K562 (cell line): ENCODE measurements around the gene SLC30A1. TPM values are rescaled to one million over a fixed set of nuclear protein-coding genes. Genes with fewer than 3 reads are reported as not detected.

Experiments
- CBX2 ChIP-seq: fragments of 200-600 bp; sonication (generic); IDR thresholded peaks from one replicate; pipeline ENCODE4 v1.6.1; 2012; ENCODE audit warnings: mild to moderate bottlenecking, low read length, inconsistent platforms; ENCODE audit not compliant: insufficient read depth, poor library complexity, severe bottlenecking
- DLX4 ChIP-seq: fragments of 250-450 bp; sonication (Bioruptor Pico); IDR thresholded peaks from 2 replicates; pipeline ENCODE4 v1.6.1; 2021; ENCODE audit warnings: mild to moderate bottlenecking
- GATA2 ChIP-seq: sonication (generic); formaldehyde crosslinking; IDR thresholded peaks from 2 replicates; pipeline ENCODE4 v1.4.0; 2020; ENCODE audit warnings: mild to moderate bottlenecking, missing genetic modification reagents
- HNRNPUL1 ChIP-seq: fragments of 200-400 bp; formaldehyde crosslinking; IDR thresholded peaks from 2 replicates; pipeline ENCODE4 v1.6.1; 2017; ENCODE audit warnings: low read length
- MTA1 ChIP-seq: fragments of 450-650 bp; IDR thresholded peaks from 2 replicates; pipeline ENCODE4 v1.6.1; 2017; ENCODE audit warnings: borderline replicate concordance
- MXI1 ChIP-seq: IDR thresholded peaks from 2 replicates; pipeline ENCODE4 v1.6.1; 2011; ENCODE audit warnings: low read depth, mild to moderate bottlenecking, improper control_type of control experiment, low read length
- MYC ChIP-seq, 2 experiments: fragments of 250-450 bp in 1 of 2; sonication (Bioruptor Pico) in 1 of 2; IDR thresholded peaks; 2 replicates each; pipeline versions ENCODE4 v1.5.1 to v1.6.1; 2012 to 2021; ENCODE audit warnings: low read depth in 2 of 2, borderline replicate concordance in 1 of 2, improper control_type of control experiment in 1 of 2, low read length in 1 of 2, mild to moderate bottlenecking in 1 of 2, moderate library complexity in 1 of 2
- POLR2G ChIP-seq: fragments of 200-400 bp; formaldehyde crosslinking; IDR thresholded peaks from 2 replicates; pipeline ENCODE4 v1.6.1; 2017; ENCODE audit warnings: low read depth, mild to moderate bottlenecking, antibody characterized with exemption, low read length, moderate library complexity
- POU5F1 ChIP-seq: fragments of 150-350 bp; IDR thresholded peaks from 2 replicates; pipeline ENCODE4 v1.6.1; 2014; ENCODE audit warnings: borderline replicate concordance, low read length, low read depth, mild to moderate bottlenecking; ENCODE audit not compliant: partially characterized antibody
- RCOR1 ChIP-seq, 2 experiments: IDR thresholded peaks; 2 replicates each; pipeline ENCODE4 v1.6.1; 2012; ENCODE audit warnings: low read depth in 2 of 2, low read length in 2 of 2, borderline replicate concordance in 1 of 2, improper control_type of control experiment in 1 of 2
- TRIM25 ChIP-seq: fragments of 450-650 bp; IDR thresholded peaks from 2 replicates; pipeline ENCODE4 v1.7.0; 2016; ENCODE audit warnings: borderline replicate concordance
- U2AF2 ChIP-seq: fragments of 200-400 bp; formaldehyde crosslinking; optimal IDR thresholded peaks from 2 replicates; pipeline ENCODE3; 2017; ENCODE audit warnings: low read depth, mild to moderate bottlenecking, low read length
- XRCC4 ChIP-seq: IDR thresholded peaks from one replicate; pipeline ENCODE4 v1.6.1; 2011; ENCODE audit not compliant: insufficient read depth, insufficient read length; ENCODE audit errors: extremely low read depth
- ZC3H4 ChIP-seq: sonication (generic); formaldehyde crosslinking; IDR thresholded peaks from 2 replicates; pipeline ENCODE4 v1.9.0; 2021; ENCODE audit warnings: missing genetic modification reagents, borderline replicate concordance
- ZNF316 ChIP-seq: fragments of 450-650 bp; IDR thresholded peaks from 2 replicates; pipeline ENCODE4 v1.6.1; 2016
- ZSCAN29 ChIP-seq: fragments of 450-650 bp; IDR thresholded peaks from 2 replicates; pipeline ENCODE4 v1.6.1; 2017
- polyA plus RNA-seq, 8 experiments: library from polyadenylated mRNA; depleted of rRNA in 4 of 8; stranded (reverse) in 5 of 8; unstranded in 3 of 8; fragments of >200 nt; fragmentation: Nextera tagmentation in 2 of 8; fragmentation: Illumina TruSeq in 1 of 8; extraction: Ambion mirVana in 2 of 8; extraction: Trizol in 1 of 8; gene quantifications; 2 replicates each; pipeline versions ENCODE4 v1.2.1 to v1.2.3, GENCODE V29; 2011 to 2014; ENCODE audit warnings: inconsistent platforms in 1 of 8, missing spikeins in 1 of 8
- total RNA-seq, 7 experiments: library from RNA; depleted of rRNA in 6 of 7; stranded (reverse); fragments of >200 nt in 6 of 7; fragmentation: Illumina TruSeq in 2 of 7; extraction: Trizol in 2 of 7; gene quantifications; 2 replicates each; pipeline versions ENCODE4 v1.2.1 to v1.2.3, GENCODE V29; 2011 to 2021; ENCODE audit warnings: low replicate concordance in 1 of 7
- TF ChIP-seq, protein P1 (sequence below), 3 experiments: IDR thresholded peaks in 2 of 3; conservative IDR thresholded peaks in 1 of 3; 2 replicates each; pipeline ENCODE4 v1.5.1; 2011 to 2012; ENCODE audit warnings: low read length in 3 of 3, mild to moderate bottlenecking in 3 of 3, control low read depth in 2 of 3, improper control_type of control experiment in 1 of 3, inconsistent platforms in 1 of 3, low read depth in 1 of 3, mixed read lengths in 1 of 3, moderate library complexity in 1 of 3; ENCODE audit not compliant: insufficient read depth in 2 of 3
- TF ChIP-seq, protein P2 (sequence below), 3 experiments: fragments of 200-800 bp in 1 of 3; fragments of 250-450 bp in 1 of 3; fragments of 450-650 bp in 1 of 3; sonication (Bioruptor Pico) in 1 of 3; sonication (Bioruptor generic) in 1 of 3; formaldehyde crosslinking in 1 of 3; IDR thresholded peaks; 2 replicates each; pipeline versions ENCODE4 v1.6.1 to v1.8.0; 2016 to 2022; ENCODE audit warnings: mild to moderate bottlenecking in 2 of 3, missing genetic modification characterization in 2 of 3, missing compliant biosample characterization in 1 of 3, moderate library complexity in 1 of 3

SLC30A1 gene
- total and polyA plus RNA-seq, 9 of the 15 experiments (the other 6 are each of a cell fraction or from before 2014, with no cell fraction given) = 4.1 to 14.4 (median 6.6) TPM

GRCh38 chr1:211613108-211613947 lies 34.4 kb upstream of the SLC30A1 start (continued):
- peak; percentile 77 for TF ChIP-seq MYC (IDR thresholded peaks at IDR 0.05; ENCODE audit: low read depth, low read length)
- 0 out of 2 replicates have a peak, but pooled peaks have one; percentile 30 for TF ChIP-seq MYC (CRISPR knock-in tag; IDR thresholded peaks at IDR 0.05; ENCODE audit: borderline replicate concordance, low read depth)
- TF ChIP-seq ZC3H4 = no peak
- TF ChIP-seq CBX2 = no peak
- peak; percentile 75; the same call in 1 of the 2 replicates for TF ChIP-seq TRIM25
- TF ChIP-seq ZNF316 = peak; percentile 100
- TF ChIP-seq XRCC4 = no peak
- TF ChIP-seq MTA1 = peak; percentile 59; the same call in 1 of the 2 replicates
- TF ChIP-seq DLX4 = no peak
- no peak for TF ChIP-seq HNRNPUL1
- no peak for TF ChIP-seq POU5F1
- no peak for TF ChIP-seq POLR2G
- TF ChIP-seq GATA2 (CRISPR knock-in tag) = peak; percentile 57; the same call in 1 of the 2 replicates
- TF ChIP-seq, protein P1, sequence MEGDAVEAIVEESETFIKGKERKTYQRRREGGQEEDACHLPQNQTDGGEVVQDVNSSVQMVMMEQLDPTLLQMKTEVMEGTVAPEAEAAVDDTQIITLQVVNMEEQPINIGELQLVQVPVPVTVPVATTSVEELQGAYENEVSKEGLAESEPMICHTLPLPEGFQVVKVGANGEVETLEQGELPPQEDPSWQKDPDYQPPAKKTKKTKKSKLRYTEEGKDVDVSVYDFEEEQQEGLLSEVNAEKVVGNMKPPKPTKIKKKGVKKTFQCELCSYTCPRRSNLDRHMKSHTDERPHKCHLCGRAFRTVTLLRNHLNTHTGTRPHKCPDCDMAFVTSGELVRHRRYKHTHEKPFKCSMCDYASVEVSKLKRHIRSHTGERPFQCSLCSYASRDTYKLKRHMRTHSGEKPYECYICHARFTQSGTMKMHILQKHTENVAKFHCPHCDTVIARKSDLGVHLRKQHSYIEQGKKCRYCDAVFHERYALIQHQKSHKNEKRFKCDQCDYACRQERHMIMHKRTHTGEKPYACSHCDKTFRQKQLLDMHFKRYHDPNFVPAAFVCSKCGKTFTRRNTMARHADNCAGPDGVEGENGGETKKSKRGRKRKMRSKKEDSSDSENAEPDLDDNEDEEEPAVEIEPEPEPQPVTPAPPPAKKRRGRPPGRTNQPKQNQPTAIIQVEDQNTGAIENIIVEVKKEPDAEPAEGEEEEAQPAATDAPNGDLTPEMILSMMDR (IDR thresholded peaks at IDR 0.05 in 2 of 3, conservative IDR thresholded peaks at IDR 0.05 in 1 of 3; ENCODE audit: insufficient read depth in 2 of 3, low read depth in 1 of 3, low read length in 3 of 3) = no peak
- TF ChIP-seq RCOR1 (IDR thresholded peaks at IDR 0.05; ENCODE audit: borderline replicate concordance in 1 of 2, low read depth in 2 of 2, low read length in 2 of 2) = peak in 1 of 2 experiments; percentile 98; a peak in 3 of 4 replicates
- TF ChIP-seq, protein P2, sequence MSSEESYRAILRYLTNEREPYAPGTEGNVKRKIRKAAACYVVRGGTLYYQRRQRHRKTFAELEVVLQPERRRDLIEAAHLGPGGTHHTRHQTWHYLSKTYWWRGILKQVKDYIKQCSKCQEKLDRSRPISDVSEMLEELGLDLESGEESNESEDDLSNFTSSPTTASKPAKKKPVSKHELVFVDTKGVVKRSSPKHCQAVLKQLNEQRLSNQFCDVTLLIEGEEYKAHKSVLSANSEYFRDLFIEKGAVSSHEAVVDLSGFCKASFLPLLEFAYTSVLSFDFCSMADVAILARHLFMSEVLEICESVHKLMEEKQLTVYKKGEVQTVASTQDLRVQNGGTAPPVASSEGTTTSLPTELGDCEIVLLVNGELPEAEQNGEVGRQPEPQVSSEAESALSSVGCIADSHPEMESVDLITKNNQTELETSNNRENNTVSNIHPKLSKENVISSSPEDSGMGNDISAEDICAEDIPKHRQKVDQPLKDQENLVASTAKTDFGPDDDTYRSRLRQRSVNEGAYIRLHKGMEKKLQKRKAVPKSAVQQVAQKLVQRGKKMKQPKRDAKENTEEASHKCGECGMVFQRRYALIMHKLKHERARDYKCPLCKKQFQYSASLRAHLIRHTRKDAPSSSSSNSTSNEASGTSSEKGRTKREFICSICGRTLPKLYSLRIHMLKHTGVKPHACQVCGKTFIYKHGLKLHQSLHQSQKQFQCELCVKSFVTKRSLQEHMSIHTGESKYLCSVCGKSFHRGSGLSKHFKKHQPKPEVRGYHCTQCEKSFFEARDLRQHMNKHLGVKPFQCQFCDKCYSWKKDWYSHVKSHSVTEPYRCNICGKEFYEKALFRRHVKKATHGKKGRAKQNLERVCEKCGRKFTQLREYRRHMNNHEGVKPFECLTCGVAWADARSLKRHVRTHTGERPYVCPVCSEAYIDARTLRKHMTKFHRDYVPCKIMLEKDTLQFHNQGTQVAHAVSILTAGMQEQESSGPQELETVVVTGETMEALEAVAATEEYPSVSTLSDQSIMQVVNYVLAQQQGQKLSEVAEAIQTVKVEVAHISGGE (CRISPR knock-in tag; IDR thresholded peaks at IDR 0.05) = peak in 1 of 3 experiments; percentile 70; a peak in 1 of 6 replicates
- TF ChIP-seq U2AF2 = no peak
- no peak for TF ChIP-seq ZSCAN29
- TF ChIP-seq MXI1 = peak; percentile 36; the same call in 1 of the 2 replicates
